Lower leg skin (tissue), 4 donors: ENCODE data around the gene C4BPB. TPM values are rescaled to one million over a fixed set of nuclear protein-coding genes. Genes with fewer than 3 reads are reported as not detected.

Experiments used
- DNase-seq, 2 donors: peaks; one replicate each; pipeline ENCODE4 v3.0.0-alpha.2; 2019; ENCODE audit warnings: low spot score in 2 of 2
- H3K4me3 ChIP-seq: fragments of 200-600 bp; sonication (generic); 2 replicates; pipeline ENCODE4 v1.5.1; 2017; ENCODE audit warnings: mild to moderate bottlenecking, low read depth; ENCODE audit not compliant: poor library complexity, severe bottlenecking
- POLR2A ChIP-seq, 2 donors: fragments of 450-650 bp; IDR thresholded peaks; one replicate each; pipeline ENCODE4 v1.6.1; 2016 to 2017; ENCODE audit warnings: antibody characterized with exemption in 2 of 2, mild to moderate bottlenecking in 1 of 2, moderate library complexity in 1 of 2
- WGBS, 2 donors: methylation state at CpG; one replicate each; pipeline ENCODE4 v1.1.5; 2018; 5-methylcytosine and 5-hydroxymethylcytosine counted together
- intact Hi-C: fragments of 100-400 bp; cut with DNase I; formaldehyde crosslinking; loops from one replicate; pipeline ENCODE4 v1.15.0; 2023; ENCODE audit warnings: low total_unique reads
- total RNA-seq, 4 donors: library from RNA; depleted of rRNA; stranded (reverse); fragments of >200 nt; gene quantifications; one replicate each; pipeline ENCODE4 v1.1.0, GENCODE V29; 2016
- TF ChIP-seq, protein P1 (sequence below), 3 donors: fragments of 450-650 bp; IDR thresholded peaks; one replicate each; pipeline ENCODE4 v1.5.1; 2016; ENCODE audit warnings: antibody characterized with exemption in 3 of 3, mild to moderate bottlenecking in 3 of 3, moderate library complexity in 2 of 3

Gene C4BPB
- total RNA-seq, 4 donors from 2014 or later: not detected

DNA sequence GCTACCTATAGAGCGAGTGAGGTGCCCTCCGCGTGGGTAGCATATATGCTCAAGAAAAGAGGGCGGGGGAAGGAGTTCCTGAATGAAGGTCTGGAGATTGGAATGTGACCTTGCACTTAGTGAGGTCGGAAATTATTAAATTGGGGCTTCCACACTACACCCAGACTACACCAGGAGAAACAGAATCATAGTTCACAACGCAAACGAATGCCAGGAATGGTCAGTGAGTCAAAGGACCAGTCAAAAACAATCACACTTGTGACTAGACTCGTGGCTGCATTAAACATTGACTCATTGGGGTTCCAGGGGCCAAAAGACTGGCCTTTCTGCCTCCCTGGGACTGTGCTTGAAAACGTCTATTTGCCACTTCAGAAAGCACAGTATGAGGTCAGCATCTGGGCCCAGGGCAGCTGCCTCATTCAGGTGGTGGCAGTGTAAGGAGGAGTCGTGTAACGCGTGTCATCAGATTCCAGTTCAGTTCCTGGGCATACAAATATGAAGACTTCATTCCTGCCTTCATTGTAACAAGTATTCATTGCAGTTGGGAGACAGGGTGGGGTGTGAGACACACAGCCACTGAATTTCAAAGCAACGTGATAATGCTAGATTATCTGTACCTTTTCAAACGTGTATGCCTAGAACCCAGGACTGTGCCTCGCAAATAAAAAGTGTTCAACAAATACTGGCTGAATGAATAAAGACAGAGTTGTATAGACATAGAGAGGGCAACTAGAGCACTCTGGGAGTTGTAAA, 37.3 kb upstream of the C4BPB start, which contains the start of gene YOD1:
Gene YOD1, minus strand, starts transcription at position 18 of the 753 bp plus-strand sequence. CDS start 178 bp downstream, outside the sequence.
- intact Hi-C loops: no loop called here
- peak within 1 kb of the TSS; percentile 98 for H3K4me3 ChIP-seq
- 40 to 42% methylated on average over 15 of the region's 15 CpGs for WGBS, 2 donors
- TF ChIP-seq, protein P1, sequence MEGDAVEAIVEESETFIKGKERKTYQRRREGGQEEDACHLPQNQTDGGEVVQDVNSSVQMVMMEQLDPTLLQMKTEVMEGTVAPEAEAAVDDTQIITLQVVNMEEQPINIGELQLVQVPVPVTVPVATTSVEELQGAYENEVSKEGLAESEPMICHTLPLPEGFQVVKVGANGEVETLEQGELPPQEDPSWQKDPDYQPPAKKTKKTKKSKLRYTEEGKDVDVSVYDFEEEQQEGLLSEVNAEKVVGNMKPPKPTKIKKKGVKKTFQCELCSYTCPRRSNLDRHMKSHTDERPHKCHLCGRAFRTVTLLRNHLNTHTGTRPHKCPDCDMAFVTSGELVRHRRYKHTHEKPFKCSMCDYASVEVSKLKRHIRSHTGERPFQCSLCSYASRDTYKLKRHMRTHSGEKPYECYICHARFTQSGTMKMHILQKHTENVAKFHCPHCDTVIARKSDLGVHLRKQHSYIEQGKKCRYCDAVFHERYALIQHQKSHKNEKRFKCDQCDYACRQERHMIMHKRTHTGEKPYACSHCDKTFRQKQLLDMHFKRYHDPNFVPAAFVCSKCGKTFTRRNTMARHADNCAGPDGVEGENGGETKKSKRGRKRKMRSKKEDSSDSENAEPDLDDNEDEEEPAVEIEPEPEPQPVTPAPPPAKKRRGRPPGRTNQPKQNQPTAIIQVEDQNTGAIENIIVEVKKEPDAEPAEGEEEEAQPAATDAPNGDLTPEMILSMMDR (IDR thresholded peaks at IDR 0.05): no peak
- TF ChIP-seq POLR2A (IDR thresholded peaks at IDR 0.05): no peak
- DNase-seq: no peak

DNA sequence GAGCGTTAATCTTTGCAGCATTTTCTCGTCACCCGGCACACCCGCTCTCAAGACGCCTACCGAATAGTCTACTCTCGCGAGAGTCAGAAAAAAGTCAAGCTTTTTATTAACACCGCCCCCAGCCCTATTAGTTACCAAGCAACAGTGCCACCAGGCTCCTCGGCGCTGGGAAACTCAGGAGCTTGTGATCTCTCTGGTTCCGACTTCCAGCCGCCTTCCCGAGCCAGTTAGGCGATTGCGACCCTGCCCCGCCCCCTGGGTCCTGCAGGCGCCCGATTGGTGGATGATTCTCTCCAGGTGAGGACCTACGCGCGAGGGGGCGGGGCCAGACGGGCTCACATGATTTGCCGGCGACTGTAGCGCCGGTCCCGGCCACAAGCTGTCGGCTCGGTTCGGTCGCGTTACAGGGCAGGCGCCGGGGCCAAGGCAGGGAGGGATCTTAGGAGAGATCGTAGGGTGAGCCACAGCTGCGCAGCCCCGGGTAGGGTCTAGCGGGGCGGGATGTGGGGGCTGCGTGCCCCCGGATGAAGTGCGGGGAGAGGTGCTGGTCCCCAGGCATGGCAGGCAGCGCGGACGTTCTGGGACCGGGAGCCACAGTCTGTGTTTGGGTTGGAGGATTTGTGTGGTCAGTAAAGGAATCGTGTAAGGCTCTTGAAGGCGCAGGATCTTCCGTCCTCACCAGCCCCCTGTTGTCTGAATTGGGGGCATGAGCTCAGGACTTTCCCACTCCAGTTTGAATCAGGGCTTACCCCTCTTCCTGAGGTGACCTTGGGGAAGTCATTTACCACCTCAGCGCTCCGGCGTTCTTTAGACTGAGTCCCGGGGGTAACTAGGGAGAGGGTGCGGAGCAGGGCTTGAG, 35.5 kb upstream of the C4BPB start, which contains the start of gene PFKFB2:
Gene PFKFB2, plus strand, starts transcription at position 365 of the 859 bp plus-strand sequence. CDS start 1,443 bp downstream, outside the sequence.
- peak; percentile 98 to 99 for DNase-seq
- WGBS, 2 donors: 3 to 4% methylated on average over 44 to 49 of the region's 56 CpGs
- intact Hi-C loops: no loop called here
- no peak for TF ChIP-seq POLR2A (IDR thresholded peaks at IDR 0.05)
- TF ChIP-seq, protein P1 (IDR thresholded peaks at IDR 0.05): peak in 1 of 3 donors; percentile 29
- H3K4me3 ChIP-seq: peak within 1 kb of the TSS; percentile 44

DNA sequence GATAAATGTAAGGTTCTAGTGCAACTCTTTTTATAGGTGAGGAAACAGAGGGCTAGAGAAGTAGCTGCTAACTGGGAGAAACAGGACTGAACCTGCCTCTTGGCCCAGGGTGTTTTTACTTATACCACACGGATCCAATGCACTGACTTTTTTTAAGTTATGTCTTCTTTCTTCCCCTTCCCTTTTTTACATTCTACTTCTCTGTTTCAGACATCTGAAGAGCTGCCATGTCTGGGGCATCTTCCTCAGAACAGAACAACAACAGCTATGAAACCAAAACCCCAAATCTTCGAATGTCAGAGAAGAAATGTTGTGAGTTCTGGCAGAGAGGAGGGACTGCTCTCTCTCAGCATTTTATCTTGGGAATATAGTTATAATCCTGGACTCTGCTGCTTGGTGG, 34.2 kb upstream of the C4BPB start:
- 30 to 36% methylated on average over 2 of the region's 2 CpGs for WGBS, 2 donors
- intact Hi-C loops: no loop called here
- DNase-seq: no peak
- H3K4me3 ChIP-seq: no peak overlapping the region
- no peak for TF ChIP-seq POLR2A (IDR thresholded peaks at IDR 0.05)
- TF ChIP-seq, protein P1 (IDR thresholded peaks at IDR 0.05): no peak

DNA sequence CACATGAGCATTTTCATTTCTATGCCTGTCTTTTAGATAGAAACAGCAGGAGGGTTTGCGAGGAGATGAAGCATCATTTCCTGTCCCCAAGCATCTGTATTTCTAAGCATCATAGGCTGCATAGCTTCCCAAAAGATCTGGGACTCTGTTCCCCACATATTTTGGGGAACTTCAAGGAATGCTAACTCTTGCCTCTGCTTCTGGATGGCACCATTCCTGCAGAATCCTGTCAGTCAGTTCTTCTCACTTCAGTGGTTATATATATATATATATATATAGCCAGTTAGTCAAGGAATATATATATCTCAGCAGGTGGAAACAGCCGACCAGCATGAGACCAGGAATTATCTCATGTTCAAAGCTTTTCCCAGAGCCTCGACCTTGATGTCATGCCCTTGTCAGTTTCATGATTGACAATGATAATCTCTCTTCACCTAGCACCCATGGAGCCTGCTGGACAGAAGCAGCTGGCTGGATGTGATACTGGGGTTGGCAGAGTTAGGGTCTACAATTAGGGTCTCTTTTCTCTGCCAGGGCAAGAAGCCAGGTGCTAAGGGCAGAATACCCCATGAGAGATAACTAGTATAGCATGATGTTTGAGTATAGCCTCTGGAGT, 33.2 kb upstream of the C4BPB start:
- intact Hi-C loops: no loop called here
- no peak for DNase-seq
- 76 to 81% methylated on average over 3 of the region's 3 CpGs for WGBS, 2 donors
- H3K4me3 ChIP-seq: no peak overlapping the region
- TF ChIP-seq, protein P1 (IDR thresholded peaks at IDR 0.05): no peak

DNA sequence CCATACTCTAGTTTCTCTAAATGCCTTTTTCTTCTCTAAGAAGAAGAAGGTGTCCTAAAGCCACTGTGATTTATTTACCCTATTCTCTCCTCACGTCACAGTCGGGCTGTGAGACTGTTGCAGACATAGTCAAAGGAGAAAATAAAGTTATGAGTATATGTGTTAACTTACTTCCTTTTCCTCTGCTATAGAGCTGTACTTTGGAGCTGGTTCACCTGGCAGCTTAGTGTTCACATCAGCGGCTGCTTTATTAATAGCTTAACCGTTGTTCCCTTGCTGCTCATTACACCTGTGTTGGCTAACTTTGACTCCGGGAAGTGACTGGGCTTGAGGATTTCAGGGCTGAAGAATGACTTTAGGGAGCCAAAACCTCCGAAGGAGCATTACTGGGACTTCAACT, 32.0 kb upstream of the C4BPB start:
- intact Hi-C loops: no loop called here
- DNase-seq: no peak
- TF ChIP-seq, protein P1 (IDR thresholded peaks at IDR 0.05): no peak
- no peak for TF ChIP-seq POLR2A (IDR thresholded peaks at IDR 0.05)
- 90 to 91% methylated on average over 6 of the region's 6 CpGs for WGBS, 2 donors
- no peak overlapping the region for H3K4me3 ChIP-seq
